Tibial nerve (tissue), 3 donors: ENCODE results near the gene AP3S2.

Source experiments
- POLR2A ChIP-seq, 2 donors: fragments of 450-650 bp; IDR thresholded peaks; one replicate each; pipeline ENCODE4 v1.6.1; 2017; ENCODE audit warnings: antibody characterized with exemption in 2 of 2, mild to moderate bottlenecking in 2 of 2, moderate library complexity in 2 of 2
- TF ChIP-seq, protein P1 (sequence below), 5 experiments: fragments of 200-600 bp in 3 of 5; fragments of 450-650 bp in 2 of 5; sonication (generic) in 3 of 5; IDR thresholded peaks; one replicate each; pipeline ENCODE4 v1.5.1; 2016 to 2019; ENCODE audit warnings: antibody characterized with exemption in 5 of 5, mild to moderate bottlenecking in 3 of 5, moderate library complexity in 2 of 5

DNA sequence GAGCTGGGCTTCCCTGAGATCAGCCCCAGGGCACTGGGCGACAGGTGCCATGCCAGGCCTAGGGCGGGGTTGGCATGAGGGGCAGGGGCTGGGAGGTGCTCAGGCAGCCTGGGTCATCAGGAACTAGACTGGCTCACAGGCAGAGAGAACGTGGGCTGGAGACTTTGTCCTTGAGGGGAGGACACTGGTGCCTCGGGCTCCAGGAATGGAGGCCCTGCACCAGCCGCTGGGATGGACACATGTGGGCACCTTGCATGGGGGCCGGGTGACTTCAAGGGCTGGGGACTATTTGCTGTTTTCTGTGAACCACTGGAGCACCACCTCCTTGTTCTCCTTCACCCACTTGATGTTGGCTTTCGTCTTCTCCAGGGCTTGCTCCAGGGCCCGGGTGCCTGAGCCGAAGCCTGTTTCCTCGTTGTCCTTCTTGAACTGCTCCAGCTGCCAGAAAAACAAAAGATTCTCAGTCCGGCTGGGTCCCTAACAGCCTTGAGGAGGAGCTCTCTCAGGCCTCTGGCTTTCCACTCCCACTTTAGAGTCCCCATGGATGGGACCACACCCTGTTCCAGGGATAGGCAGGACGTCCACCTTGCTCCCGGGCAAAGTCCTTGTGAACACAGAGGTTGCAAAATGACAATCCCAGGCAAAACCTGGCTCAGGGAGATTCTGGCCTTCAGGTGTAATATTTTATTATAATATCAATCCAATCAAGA, 108.6 kb downstream of the AP3S2 start:
- TF ChIP-seq, protein P1, sequence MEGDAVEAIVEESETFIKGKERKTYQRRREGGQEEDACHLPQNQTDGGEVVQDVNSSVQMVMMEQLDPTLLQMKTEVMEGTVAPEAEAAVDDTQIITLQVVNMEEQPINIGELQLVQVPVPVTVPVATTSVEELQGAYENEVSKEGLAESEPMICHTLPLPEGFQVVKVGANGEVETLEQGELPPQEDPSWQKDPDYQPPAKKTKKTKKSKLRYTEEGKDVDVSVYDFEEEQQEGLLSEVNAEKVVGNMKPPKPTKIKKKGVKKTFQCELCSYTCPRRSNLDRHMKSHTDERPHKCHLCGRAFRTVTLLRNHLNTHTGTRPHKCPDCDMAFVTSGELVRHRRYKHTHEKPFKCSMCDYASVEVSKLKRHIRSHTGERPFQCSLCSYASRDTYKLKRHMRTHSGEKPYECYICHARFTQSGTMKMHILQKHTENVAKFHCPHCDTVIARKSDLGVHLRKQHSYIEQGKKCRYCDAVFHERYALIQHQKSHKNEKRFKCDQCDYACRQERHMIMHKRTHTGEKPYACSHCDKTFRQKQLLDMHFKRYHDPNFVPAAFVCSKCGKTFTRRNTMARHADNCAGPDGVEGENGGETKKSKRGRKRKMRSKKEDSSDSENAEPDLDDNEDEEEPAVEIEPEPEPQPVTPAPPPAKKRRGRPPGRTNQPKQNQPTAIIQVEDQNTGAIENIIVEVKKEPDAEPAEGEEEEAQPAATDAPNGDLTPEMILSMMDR (IDR thresholded peaks at IDR 0.05): no peak
- no peak for TF ChIP-seq POLR2A (IDR thresholded peaks at IDR 0.05)
